Pulmonary artery endothelial cell (primary cell): Measurements from ENCODE around the gene KLHL14. TPM values are rescaled to one million over a fixed set of nuclear protein-coding genes. Genes with fewer than 3 reads are reported as not detected.

Experiments used
- DNase-seq: peaks from one replicate; pipeline ENCODE4 v3.0.0-alpha.2; 2011; ENCODE audit warnings: low read depth, low spot score
- total RNA-seq: library from RNA; depleted of rRNA; stranded (reverse); fragments of >200 nt; gene quantifications from 2 replicates; pipeline ENCODE4 v1.2.3, GENCODE V29; 2014

Gene KLHL14
- total RNA-seq, 1 donor from 2014 or later: not detected

DNA sequence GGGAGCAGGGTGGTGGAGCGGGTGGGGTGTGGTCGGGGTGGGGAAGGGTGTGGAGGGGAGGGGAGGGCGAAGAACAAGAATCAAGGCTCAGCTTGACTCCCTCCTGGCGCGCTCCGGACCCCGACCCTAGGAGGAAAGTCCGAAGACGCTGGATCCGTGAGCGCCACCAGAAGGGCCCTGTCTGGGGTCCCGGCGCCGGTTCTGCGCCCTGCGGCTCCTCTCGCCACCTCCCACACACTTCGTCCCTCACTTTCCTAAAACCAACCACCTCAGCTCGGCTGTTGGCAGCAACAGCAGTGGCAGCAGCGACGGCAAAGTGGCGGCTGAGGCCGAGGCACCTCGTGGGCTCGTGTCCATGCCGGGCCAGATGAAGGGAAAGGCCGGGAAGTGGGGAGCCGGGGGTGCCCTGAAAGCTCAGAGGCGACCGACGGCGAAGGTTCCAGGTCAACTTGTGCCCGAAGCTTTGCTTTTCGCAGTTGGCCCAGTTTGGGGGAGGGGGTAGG lies 2.1 kb downstream of the KLHL14 start:
- DNase-seq: no peak

GRCh38 chr18:32770054-32770665 lies 2.7 kb downstream of the KLHL14 start:
- DNase-seq: no peak

GRCh38 chr18:32769586-32770053 lies 3.2 kb downstream of the KLHL14 start:
- DNase-seq: no peak

GRCh38 chr18:32769071-32769585 lies 3.7 kb downstream of the KLHL14 start:
- no peak for DNase-seq

GRCh38 chr18:32767400-32767799 lies 5.4 kb downstream of the KLHL14 start:
- no peak for DNase-seq

- DNase-seq: no peak
These were observed 8.1 kb downstream of the KLHL14 start for GRCh38 chr18:32764611-32765244.

GRCh38 chr18:32763293-32763692 lies 9.5 kb downstream of the KLHL14 start:
- no peak for DNase-seq

DNA sequence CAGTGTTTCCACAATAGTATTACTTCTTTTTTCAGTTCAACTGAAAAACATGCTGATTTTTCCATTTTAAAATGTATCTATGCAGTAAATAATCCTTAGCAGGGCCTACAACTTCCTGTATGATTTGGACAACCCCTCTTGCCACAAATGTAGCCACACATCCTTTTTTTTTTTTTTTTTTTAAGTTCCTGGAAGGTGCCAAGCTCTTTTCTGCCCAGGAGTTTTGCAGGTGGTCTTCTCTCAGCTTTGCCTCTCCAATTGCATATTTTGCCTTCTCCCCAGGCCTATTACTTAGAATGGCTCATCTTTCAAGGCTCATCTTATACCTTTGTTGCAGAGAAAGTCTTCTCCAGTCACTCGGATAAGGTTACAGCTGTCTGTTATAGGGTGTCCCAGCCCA lies 11.6 kb downstream of the KLHL14 start:
- DNase-seq: no peak

- DNase-seq: no peak
These were observed 12.4 kb downstream of the KLHL14 start for GRCh38 chr18:32760391-32760790.

- no peak for DNase-seq
These were observed 13.1 kb downstream of the KLHL14 start for GRCh38 chr18:32759611-32760167.

DNA sequence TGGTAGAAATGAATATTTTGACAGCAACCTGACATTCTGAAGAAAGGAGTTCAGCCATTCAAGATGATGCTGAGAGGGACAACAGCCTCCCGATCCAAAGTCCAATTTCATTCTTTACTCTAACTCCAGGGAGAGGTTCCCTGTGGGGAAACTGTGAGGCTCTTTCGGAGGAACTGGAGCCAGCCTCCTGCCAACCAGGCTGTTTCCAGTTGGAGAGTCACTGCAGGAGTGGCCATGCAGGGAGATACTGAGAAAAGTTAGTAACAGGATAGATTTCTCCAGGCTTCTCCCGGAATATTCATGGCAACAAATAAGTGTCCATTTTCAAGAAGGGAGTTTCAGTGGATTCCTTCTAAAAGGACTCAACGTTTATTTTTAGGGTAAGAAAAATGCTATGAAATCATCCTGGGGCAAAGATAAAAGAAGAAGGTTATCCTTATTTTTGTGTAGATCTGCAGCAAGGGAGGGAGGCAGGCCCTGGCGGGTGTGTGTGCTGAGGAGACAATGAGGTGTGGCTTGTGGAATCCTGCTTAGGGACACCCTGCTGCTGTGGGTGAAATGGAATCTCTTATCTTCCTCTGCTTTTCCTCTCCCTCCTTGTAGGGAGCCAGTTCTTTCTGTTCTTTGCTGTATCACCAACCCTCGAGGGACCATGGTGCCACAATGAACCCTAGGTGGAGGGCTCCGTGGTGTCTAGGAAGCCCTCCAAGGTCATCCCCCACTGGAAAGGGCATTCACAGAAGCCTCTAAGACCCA lies 18.1 kb downstream of the KLHL14 start:
- no peak for DNase-seq

DNA sequence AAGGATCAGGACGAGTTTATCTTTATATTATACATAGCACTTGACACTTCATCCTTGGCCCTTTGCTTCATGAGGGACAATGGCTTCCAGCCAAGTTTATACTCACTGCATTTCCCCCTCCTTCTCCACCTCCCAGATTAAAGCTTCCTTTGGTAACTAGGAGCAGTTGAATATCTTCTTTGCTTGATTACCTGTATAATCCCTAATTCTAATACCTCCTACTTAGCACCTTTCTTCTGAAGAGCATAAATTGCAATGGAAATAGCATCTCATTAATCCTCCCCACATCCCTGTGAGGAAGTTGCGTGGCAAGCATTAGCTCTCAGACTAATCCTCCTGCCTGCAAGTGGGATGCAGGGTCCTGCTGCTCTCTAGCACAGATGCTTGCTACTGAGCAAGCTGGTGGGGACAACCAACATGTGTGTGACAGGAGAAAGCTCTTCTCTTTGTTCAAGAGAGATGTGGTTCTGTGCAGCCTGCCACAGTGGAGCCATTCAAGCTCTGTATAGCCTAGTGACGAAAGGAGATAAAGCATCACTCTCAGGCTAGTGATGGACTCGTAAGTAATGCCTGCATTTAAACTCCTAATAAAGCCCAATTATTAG lies 19.1 kb downstream of the KLHL14 start:
- DNase-seq: no peak

DNA sequence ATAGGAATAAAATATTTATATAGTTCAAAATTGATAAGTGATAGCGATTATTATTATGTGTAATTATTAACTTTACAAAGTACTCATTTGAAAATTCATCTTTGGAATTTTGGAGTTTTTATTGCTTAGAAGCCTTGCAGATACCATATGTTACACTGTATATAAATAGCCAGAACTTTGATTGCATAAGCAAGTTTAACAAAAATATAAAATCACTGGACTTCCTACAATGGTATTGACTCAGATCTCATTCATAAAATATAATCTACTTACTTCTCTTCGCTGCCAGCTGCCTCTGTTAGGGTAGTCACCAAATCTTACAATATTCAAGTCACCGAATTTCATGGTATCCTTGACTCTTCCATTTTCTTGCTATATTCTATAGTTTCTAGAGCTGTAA lies 22.5 kb downstream of the KLHL14 start:
- no peak for DNase-seq

- no peak for DNase-seq
These were observed 23.0 kb downstream of the KLHL14 start for GRCh38 chr18:32749809-32750208.

GRCh38 chr18:32742579-32742978 lies 30.2 kb downstream of the KLHL14 start:
- DNase-seq: no peak

DNA sequence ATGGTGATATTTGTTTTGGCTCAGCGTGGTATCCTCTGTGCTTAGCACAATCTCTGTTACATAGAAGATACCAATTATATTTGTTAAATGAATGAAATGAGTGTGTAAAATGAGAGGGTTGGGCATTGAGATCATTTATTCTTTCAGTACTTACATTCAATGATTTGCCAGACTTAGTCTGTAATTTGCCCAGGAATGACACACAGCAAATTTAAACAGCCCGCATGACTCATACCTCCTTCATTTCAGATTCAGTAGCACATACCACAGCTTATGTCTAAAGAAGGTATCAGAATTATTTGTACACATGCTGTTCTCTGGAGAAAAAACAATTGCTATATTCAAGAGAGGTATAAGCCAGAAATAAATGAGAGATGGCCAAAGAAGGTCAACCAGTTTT lies 37.0 kb downstream of the KLHL14 start:
- DNase-seq: no peak

GRCh38 chr18:32734442-32734841 lies 38.4 kb downstream of the KLHL14 start:
- DNase-seq: no peak

GRCh38 chr18:32732165-32732564 lies 40.7 kb downstream of the KLHL14 start:
- DNase-seq: no peak

DNA sequence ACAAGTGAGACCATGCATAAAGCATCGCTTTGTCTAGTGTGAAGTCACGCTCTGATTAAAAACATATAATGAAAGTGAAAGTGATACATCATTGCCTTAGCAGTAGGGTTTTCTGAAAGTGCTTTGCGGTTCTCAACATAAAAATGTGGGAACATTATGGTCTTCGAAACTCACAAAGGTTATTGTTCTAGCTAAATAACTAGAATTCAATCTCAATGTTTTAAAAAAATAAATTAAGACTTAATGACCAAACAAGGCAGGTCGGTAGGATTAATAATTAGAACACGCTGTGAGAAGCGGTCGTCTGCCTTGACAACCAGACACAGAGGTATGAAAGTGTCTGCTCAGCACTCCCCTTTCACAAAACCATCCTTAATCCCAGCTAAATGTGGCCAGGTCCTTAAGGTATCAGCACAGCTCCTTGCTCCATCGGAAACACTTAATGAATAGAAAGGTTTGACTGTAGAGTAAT lies 42.2 kb downstream of the KLHL14 start:
- DNase-seq: no peak

DNA sequence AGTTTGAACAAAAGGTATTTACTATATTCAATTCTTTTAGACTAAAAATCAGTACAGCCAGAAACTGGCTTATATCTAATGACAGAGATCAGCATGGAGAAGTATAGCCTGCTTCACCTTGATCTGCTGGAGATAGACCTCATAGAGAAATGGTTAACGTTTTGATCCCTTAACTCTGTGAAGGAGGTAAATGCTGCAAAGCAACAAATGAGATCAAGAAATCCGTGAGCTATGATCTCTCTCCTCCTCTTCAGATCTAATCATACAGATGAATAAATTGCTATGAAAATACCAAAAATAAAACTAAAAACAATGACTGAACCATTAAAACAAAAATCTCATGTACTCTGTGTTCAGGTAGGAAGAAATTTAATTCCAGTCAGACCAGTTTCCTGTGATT lies 42.8 kb downstream of the KLHL14 start:
- no peak for DNase-seq

DNA sequence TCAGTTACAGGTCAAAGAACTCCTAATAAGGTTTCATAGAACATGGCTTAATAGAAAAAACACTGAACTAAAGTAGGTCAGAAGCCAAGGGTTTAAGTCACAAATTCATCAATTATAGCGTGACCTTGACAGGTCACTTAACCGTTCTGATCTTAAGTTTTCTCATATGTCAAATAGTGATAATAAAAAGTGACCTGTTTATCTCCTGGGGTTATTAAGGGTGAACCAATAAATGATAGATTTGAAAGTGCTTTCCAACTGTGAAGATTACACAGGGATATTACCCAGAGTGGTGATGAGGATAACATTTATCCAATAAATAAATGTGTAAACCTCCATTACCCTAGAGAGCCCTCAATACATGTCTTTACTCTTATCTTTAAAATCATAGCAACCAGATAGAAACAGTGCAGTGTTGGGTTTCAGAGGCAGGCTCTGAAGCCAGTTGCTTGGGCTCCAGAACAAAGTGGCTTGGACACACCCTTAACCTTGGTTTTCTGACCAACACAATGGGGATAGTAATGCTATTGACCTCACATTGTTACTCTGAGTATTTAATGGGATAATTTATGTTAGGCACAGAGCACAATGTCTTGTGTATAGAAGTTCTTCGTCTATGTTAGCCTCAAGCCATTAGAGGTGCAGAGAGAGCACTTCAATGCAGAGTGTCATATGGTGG lies 48.6 kb downstream of the KLHL14 start:
- no peak for DNase-seq
